HG02763 (cell line): ENCODE measurements around the gene ASB15.
"Not testable (repeated sequence)": the region's sequence is repeated elsewhere in the genome, so short reads cannot be mapped to it uniquely, and the experiment has no call there.

Experiments
- ATAC-seq: cut with Tn5 transposase; IDR thresholded peaks from one replicate; pipeline ENCODE4 v1.9.1; 2021; ENCODE audit warnings: mild to moderate bottlenecking, moderate library complexity; ENCODE audit not compliant: unreplicated experiment

The ASB15 gene

DNA sequence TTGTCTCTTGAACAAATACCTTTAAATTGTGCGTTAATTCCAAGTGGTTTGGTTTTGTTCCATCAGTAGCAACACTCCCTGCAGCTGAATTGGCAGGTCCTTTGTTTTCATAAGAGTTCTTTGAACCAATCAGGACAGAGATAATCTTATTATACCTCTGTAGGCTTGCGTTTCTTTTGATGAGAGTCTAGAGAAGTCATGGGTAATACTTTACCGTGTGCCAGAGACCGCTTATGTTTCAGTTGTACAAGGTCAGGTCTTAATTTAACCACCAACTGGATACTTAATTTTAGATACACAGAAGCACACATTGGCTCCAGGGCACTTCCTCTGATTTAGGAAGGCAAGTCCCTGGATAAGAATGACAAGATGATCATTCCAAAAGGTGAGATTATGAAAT, at the start of gene ASB15:
TSS of gene ASB15 (plus strand) at position 292 of the 400 bp plus-strand sequence. CDS start 12,682 bp downstream, outside the sequence.
- ATAC-seq, result no peak

DNA sequence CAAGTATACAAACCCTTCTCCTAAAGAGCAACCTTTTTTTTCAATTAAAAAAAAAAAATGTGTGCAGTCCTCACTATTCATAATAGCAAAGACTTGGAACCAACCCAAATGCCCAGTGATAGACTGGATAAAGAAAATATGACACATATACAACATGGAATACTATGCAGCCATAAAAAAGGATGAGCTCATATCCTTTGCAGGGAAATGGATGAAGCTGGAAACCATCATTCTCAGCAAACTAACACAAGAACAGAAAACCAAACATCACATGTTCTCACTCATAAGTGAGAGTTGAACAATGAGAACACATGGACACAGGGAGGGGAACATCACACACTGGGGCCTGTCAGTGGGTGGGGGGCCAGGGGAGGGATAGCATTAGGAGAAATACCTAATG, 49.5 kb upstream of the ASB15 start:
- ATAC-seq, result not testable (repeated sequence)

DNA sequence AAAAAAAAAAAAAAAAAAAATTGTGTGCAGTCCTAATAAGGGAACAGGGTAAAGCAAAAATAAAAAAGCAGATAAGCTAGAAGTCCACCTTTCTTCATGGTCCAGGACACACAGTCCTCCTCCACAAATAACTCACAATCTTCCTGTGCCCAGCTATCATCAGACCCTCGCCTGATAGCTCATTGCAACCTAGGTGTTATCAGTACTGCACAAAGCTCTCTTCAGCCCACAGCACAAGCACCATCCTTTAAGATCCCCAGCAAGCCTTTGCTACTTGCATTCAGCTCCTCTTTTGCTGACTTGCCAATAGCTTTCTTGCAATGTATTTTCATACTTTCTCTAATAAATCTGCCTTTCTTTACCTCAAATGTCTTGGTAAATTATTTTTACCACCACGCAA, 49.0 kb upstream of the ASB15 start:
- ATAC-seq, result no peak

DNA sequence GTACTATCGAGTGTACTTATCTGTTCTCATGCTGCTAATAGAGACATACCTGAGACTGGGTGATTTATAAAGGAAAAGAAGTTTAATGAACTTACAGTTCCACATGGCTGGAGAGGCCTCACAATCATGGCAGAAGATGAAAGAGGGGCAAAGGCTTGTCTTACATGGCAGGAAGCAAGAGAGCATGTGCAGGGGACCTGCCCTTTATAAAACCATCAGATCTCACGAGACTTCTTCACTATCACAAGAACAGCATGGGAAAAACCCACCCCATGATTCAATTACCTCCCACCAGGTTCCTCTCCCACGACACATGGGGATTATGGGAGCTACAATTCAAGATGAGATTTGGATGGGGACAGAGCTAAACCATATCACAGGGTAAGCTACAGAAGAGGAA, 48.5 kb upstream of the ASB15 start:
- no peak for ATAC-seq

DNA sequence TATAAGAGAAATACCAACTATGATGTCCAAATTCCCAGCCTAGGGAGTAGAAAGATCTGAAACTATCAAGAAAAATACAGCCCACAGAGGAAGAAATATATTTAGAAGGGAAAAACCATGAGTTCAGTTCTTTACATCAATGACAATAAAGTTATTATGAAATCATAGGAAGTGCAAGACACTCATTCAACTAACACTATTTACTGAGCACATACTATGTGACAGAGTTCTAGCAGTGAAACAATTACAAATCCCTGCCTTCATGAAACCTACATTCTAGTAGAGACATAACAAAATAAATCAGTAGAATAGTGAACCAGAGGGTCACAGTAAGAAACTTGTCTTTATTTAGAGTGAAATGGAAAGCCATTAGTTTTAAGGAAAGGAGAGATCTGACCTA, 46.1 kb upstream of the ASB15 start:
- no peak for ATAC-seq

DNA sequence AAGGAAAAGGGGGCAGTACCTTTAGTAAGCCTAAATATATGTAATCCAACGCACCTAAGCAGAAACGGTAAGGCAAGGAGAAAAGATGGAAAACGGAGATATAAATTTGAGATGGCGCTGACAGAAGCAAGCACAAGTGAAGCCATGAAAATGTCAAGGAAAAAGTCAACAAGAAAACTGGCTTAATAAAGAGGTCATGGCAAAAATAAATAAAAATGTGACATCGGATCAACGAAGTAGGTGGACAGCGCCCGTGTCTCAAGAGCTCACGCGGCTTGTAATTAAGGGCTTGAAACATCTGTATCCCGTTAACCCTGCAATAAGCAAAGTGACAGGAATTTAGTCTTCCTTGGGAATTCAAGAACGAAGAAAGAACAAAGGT, 44.6 kb upstream of the ASB15 start:
- ATAC-seq, result no peak

DNA sequence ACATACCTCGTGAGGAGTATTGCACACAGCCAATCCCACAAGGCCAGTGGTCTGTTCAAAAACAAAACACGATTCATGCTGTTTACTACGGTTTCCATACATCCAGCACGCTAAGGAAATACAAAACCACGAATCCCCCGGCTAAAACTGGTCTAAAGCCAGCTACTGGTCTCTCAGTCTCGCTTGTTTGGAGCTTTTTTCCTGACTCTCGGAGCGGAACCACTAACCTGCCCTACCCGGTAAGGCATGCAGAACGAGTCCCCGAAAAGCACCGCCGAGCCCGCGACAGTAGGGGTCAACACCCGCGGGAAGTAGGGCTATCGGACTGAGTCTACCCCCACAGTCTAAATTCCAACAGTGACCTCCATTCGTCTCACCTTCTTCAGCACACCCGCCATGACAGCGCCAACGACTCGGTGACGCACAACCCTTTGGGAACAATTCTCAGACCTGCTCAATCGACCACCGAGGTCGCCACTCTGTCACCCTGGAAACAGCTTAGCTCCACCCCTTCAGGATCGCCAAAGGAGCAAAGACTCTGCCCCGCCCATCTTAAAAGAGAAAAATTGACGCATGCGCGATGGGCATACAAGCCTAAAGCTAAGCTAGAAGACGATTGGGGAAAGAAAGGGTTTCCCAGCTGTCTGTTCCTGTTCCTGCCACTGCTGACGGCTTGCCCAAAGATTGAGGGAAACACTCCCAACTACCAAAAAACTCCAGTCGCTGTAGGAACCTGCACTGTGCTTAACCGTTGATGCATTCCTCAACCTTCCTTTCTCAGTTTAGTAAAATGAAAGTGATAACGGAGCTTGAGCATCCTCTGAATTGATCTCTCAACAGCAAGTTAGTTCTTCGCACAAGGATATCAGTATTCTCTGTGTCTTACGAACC, 44.0 kb upstream of the ASB15 start, which contains the start of gene NDUFA5:
TSS of gene NDUFA5 (minus strand) at position 421 of the 891 bp plus-strand sequence. CDS start at position 398, 23 bp downstream.
- peak; percentile 99 for ATAC-seq

DNA sequence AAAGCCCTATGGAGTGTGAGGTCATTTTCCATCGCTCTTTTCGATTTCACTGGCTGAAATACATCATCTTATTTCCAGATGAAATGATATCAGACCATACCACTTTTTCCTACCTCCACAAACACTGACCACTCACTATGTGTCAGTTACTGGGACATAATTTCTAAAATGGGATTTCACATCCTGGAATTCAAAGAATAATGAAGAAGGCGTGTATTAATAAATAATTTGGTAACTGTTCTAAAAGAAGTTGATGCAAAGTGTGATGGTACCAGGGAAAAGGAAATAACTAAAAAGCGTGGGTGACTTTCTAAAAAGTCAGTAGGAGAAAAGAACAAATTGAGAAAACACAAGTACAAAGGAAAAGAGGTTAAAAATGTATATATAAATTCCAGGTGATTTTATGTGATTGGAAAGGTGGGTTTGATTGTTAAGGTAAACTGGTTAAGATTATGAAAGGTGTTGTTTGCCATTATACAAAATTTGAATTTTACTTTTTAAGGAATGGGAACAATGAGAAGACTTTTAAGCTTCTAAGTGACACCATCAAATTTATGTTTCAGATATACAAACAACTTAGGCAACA, 43.2 kb upstream of the ASB15 start:
- no peak for ATAC-seq

DNA sequence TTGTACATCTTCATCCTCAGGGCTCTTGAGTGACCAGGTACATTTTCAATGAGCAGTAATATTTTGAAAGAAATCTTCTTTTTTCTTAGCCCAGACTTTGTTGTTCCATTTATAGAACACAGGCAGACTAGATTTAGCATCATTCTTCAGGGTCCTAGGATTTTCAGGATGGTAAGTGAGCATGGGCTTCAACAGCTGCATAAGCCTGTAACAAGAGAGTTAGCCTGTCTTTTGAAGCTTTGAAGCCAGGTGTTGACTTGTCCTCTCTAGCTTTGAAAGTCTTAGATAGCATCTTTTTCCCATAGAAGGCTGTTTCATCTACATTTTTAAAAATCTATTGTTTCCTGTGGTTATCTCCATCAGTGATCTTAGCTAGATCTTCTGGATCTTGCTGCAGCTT, 39.5 kb upstream of the ASB15 start:
- ATAC-seq, result no peak

DNA sequence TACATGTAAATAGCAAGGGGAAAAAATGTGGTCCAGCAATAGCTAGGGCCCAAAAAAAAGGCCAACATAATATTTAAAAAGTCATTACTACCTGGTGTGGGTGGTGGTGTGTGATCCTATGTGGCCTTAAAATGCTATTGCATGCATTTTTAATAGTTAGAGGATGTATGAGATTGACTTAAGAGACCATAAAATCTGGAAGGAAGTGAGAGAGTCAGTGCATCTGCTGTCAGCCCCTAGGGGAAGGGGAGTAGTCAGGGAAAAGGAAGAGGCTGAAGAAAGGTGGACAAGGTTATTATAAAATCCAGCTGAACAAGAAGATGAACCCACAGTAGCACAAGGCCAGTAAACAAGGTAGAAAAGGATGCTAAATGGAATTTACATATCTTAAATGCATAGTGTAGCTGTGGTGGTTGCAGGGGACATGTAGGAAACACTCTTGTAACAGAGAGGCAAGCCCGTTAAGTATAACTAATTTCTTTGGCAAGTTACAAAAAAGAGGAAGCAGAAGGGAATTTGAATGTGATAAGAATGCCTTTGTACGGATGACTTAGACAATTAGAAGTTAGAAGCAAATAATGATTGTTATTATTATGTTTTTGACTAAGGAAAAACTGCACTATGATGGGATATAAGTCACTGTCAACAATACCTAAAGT, 32.1 kb upstream of the ASB15 start:
- no peak for ATAC-seq

DNA sequence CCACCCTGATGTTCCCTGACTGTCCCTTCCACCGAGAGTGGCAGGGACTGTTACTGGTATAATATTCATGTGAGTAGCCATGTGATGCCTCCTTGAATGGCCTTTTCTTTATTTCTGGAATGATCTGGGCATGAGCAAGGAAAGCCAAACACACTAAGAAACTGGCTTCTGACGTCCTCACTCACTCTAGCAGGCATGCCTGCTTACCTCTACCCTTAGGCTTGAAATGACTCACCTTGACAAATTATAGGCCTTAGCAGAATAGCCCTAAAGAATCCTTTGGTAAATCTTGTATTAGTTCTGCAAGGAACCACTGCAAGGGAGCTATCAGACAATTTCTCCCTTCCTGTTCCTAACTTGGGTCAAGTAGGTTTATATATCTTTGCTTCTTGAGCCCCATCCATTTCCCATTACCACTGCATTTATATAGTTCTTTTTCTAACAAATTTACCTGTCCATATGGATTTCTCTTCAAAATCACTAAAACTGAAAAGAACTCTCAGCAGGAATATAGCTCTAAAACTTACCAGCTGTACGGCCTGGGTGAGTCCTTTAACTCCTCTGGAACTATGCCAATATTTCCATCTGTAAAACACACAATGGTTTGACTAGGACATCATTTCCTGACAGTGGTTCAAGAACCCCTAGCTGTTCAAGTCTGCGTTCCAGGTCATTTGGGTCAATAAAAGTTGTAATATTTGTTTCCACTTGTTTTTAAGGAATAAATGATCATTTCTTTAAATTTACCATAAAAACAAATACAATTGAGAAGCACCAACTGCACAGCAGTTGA, 31.0 kb upstream of the ASB15 start:
- ATAC-seq, result no peak

DNA sequence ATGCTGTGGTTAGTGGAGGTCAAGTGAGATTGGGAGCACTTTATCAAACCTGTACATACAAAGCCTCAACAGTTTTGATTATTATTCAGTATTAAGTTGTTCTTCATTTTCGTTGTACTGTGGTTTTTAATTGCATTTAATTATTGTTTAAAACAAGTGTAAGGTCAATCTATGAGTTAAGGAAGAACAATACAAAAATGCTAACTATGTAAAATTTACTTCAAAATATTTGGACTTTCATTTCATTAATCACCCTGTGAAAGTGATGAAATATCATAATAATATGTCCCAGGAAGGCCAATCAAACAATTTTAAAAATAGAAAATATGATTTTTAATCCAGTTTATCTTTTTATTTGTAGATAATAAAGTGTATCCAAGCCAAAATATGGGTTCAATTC, 30.4 kb upstream of the ASB15 start:
- no peak for ATAC-seq

DNA sequence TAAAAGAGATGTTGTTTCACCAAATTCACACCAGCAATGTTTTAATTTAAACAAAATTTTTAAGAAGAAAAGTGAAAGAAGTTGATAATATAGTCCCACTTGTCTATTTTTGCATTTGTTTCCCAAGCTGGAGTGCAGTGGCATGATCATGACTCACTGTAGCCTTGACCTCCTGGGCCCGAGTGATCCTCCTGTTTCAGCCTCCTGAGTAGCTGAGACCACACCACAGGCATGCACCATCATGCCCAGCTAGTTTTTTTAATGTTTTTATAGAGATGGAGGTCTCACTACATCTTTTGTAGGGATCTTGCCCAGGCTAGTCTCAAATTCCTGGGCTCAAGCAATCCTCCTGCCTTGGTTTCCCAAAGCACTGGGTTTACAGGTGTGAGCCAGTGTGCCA, 29.9 kb upstream of the ASB15 start:
- no peak for ATAC-seq

DNA sequence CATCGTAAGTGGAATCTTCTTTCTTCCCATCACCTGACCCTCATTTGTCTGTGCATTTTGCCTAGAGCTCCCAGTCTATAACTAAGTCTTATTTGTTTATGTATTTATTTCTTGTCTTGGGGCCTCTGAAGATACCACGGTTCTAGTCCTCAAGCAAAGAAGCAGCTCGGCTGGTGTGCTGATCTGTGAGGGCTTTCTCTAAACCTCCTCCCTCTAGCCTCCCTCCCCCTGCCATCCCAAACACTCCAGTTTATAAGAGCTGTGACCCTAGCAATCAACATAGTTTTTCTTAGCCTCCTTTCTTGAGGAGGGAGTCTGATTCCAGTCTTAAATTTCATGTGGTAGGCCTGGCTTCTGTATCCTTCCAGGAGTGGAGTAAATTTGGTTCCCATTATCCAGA, 28.3 kb upstream of the ASB15 start:
- ATAC-seq, result no peak

DNA sequence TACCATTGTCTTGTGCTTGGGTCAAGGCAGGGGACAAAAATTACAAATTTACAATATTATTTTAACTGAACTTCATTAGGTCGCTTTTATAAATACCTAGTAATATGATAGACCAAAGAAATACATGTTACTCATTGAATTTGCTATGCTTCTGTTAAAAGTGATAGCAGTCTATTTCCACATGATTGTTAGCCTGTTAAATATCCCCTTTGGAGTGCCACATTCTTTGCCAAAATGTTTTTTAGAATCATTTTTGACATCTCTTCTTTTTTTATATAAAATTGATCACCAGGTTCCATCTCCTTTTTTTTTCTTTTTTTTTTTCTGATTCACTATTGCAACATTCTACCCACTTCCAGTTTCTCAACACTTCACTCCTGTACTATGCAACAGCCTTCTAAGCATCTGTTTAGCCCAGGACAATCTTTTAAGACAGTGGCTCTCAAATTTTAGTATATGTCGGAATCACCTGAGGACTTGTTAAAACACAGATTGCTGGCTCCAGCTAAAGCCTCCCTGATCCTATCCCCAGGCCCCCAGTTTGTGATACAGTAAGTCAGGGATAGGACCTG, 27.6 kb upstream of the ASB15 start:
- no peak for ATAC-seq

DNA sequence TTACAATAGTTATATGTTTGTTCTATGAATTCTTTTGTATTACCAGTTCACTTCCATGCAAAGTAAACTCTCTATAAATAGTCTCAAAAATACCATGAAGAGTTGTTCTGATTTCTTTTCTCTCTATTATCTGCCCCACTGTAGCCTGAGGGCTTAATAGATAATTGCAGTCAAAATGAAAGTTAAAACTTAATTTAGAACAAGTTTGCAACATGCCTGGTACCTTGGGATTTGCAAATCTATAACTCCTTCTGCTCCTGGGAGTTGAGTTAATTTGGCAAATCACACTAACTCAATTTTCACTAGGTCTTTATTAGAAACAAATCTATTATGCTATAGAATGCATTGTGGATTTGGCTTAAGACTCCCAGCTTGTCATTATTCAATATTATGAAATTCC, 22.2 kb upstream of the ASB15 start:
- no peak for ATAC-seq

DNA sequence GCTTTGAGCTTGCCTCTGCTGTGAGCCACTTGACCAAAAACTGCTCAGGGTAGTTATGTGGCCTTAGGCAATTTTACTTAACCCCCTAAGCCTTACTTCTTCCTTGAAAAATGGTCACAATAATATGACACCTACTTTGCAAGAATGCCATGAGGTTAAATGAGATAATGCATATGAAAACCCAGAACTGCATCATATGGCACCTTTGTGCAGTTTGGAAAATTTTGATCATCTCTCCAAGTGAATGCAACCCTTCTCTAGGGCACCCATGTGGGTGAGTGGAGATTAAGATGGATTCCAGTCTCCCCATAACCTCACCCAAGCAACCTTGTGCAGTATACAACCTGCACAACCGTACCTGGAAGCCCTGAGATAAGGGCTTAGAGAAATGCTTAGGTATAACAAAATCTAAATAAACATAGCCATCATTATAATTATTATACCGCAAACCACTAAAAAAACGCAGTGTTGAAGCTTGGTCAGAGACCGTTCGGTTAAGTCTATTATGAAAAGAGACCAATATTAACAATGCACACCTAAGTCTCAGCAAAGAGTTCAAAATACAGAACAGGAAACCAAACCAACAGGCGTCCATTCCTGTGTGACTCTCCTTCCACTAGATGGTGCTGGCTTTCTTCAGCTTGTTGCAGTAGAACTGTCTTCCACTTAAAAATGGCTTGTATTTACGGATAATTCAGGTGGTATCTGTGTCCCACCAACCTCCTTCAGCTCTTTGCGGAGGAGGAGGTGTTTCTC, 21.0 kb upstream of the ASB15 start:
- ATAC-seq, result peak; percentile 65

DNA sequence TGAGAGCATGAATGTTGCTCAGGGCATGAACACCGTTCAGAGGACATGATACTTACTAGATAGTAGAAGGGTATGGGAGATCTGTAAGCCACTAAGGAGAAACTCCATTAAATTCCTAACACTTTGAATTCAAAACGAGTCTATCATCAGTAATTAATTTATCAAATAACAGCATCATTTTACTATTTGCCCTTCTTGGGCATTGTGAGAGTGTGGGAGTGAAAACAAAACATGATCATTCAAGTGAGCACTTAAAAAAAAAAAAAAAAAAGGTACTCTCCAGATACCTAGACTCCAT, 20.5 kb upstream of the ASB15 start:
- ATAC-seq, result no peak

DNA sequence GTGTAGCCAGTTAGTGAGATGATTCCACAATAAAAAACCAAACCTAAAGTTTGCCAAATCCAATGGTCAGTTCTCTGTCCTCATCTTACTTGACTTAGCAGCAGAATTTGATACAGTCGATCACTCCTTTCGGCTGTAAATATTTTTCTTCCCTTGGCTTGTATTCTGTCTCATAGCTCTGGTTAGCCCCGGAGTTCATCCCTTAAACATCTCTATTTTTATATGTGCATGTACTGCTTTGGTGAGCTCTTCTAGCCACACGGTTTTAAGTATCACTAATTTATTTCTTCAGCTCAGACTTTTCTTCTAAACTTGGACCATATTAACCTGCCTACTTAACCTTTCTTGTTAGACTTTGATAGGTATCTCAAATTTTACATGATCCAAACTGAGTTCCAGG, 17.8 kb upstream of the ASB15 start:
- no peak for ATAC-seq

DNA sequence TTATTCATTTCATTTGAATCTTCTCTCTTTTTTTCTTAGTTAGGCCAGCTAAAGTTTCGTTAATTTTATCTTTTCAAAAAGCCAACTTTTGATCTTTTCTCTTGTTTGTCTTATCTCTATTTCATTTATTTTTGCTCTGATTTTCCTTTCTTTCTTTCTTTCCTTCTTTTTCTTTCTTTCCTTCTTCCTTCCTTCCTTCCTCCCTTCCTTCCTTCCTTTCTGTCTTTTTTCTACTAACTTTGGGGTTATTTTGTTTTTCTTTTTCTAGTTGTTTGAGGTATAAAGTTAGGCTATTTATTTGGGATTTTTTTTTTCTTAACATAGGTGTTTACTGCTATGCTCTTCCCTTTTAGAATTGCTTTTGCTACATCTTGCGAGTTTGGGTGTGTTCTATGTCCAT, 13.2 kb upstream of the ASB15 start:
- no peak for ATAC-seq
